ENCODE measurements around the gene COBL. TPM values are rescaled to one million over a fixed set of nuclear protein-coding genes. Genes with fewer than 3 reads are reported as not detected.

Gene COBL
- total and polyA plus RNA-seq, 12 donors, result 15.5 to 109 (median 87.8) TPM

GRCh38 chr7:51141451-51142003 lies 175.1 kb downstream of the COBL start:
- no peaks in the 10 kb centered on the region for H3K27me3 ChIP-seq
- DNase-seq, result no peak
- H3K4me1 ChIP-seq, result peaks cover 3 to 42% (median 33%) of the 10 kb centered on the region in 9 donors
- H3K36me3 ChIP-seq, result no peaks in the 10 kb centered on the region
- ATAC-seq, result peak; percentile 60 to 89 (median 75)
- intact Hi-C loops (cut with DNase I), result loop anchor here in 8 of 10 donors (5.0 to 10.0 kb wide), 15 partner anchors 69 to 677 kb away; partner anchors contain the start of gene GRB10 (in 3 of the 8)
- peaks cover 0 to 7% (median under 1%) of the 10 kb centered on the region in 11 donors for H3K9me3 ChIP-seq
- no peak overlapping the region for H3K4me3 ChIP-seq
- peak overlapping the region in 7 of 10 donors; percentile 34 to 65 (median 51) for H3K27ac ChIP-seq
- TF ChIP-seq CTCF (IDR thresholded peaks at IDR 0.05), result peak; percentile 52 to 81 (median 67)
- WGBS, 2 donors, result 4 to 5% methylated on average over 4 of the region's 4 CpGs

- intact Hi-C loops (cut with DNase I), result loop anchor here in 8 of 10 donors (5.0 to 10.0 kb wide), 15 partner anchors 68 to 676 kb away; partner anchors contain the start of gene GRB10 (in 3 of the 8)
- H3K4me1 ChIP-seq, result peaks cover 3 to 42% (median 34%) of the 10 kb centered on the region in 9 donors
- DNase-seq (peak in 1 of 2 donors; percentile 34), ATAC-seq (peak in 7 of 8 donors; percentile 31 to 92 (median 69))
- no peak overlapping the region for H3K4me3 ChIP-seq
- H3K36me3 ChIP-seq, result peaks cover 0 to 6% (median 0%) of the 10 kb centered on the region in 9 donors
- peak overlapping the region in 9 of 10 donors; percentile 23 to 65 (median 51) for H3K27ac ChIP-seq
- TF ChIP-seq CTCF (IDR thresholded peaks at IDR 0.05), result no peak
- no peaks in the 10 kb centered on the region for H3K27me3 ChIP-seq
- H3K9me3 ChIP-seq, result no peaks in the 10 kb centered on the region
- WGBS, 2 donors, result 51 to 52% methylated on average over 15 of the region's 15 CpGs
Observed at GRCh38 chr7:51140199-51141164, 176.1 kb downstream of the COBL start.

- H3K4me1 ChIP-seq, result peaks cover 3 to 47% (median 36%) of the 10 kb centered on the region in 9 donors
- ATAC-seq (no peak), DNase-seq (no peak)
- no peak for TF ChIP-seq CTCF (IDR thresholded peaks at IDR 0.05)
- H3K36me3 ChIP-seq, result peaks cover 0 to 8% (median 0%) of the 10 kb centered on the region in 9 donors
- 65 to 88% methylated on average over 1 of the region's 1 CpG for whole genome bisulfite sequencing, 2 donors
- H3K9me3 ChIP-seq, result no peaks in the 10 kb centered on the region
- intact Hi-C loops (cut with DNase I), result loop anchor here in 9 of 10 donors (5.0 to 10.0 kb wide), 16 partner anchors 67 to 675 kb away; partner anchors contain the start of gene GRB10 (in 3 of the 9)
- no peak overlapping the region for H3K4me3 ChIP-seq
- H3K27me3 ChIP-seq, result no peaks in the 10 kb centered on the region
- peak overlapping the region in 8 of 10 donors; percentile 26 to 65 (median 51) for H3K27ac ChIP-seq
Observed at GRCh38 chr7:51139796-51140195, 176.8 kb downstream of the COBL start.

Data from heart right ventricle (tissue), 16 donors.